ENCODE results near the gene CFAP141.

The CFAP141 gene

GRCh38 chr1:154154534-154155191, 51.5 kb downstream of the CFAP141 start, which contains the start of gene NUP210L:
Gene NUP210L (minus strand): TSS chr1:154155073.
- peaks cover 24% of the 10 kb centered on the region for H3K4me1 ChIP-seq (ENCODE audit: control insufficient read depth, insufficient read depth, low read length, poor library complexity, severe bottlenecking)
- peaks cover 17% of the 10 kb centered on the region for H3K36me3 ChIP-seq (ENCODE audit: control insufficient read depth, insufficient read depth, low read length)
- DNase-seq: no peak
- H3K4me3 ChIP-seq (ENCODE audit: insufficient read depth, low read depth, low read length, poor library complexity, severe bottlenecking): no peak within 1 kb of the TSS
- no peaks in the 10 kb centered on the region for H3K27me3 ChIP-seq (replicated peaks; ENCODE audit: control insufficient read depth, insufficient read depth, low read length, poor library complexity, severe bottlenecking)
- H3K9me3 ChIP-seq (ENCODE audit: control insufficient read depth, low read length): no peaks in the 10 kb centered on the region
- peak within 1 kb of the TSS; percentile 23 for H3K27ac ChIP-seq (ENCODE audit: insufficient read depth, low read length, poor library complexity, severe bottlenecking)

GRCh38 chr1:154154053-154154452, 52.1 kb downstream of the CFAP141 start:
- no peak overlapping the region for H3K4me3 ChIP-seq (ENCODE audit: insufficient read depth, low read depth, low read length, poor library complexity, severe bottlenecking)
- peak overlapping the region; percentile 23 for H3K27ac ChIP-seq (ENCODE audit: insufficient read depth, low read length, poor library complexity, severe bottlenecking)
- peaks cover 14% of the 10 kb centered on the region for H3K36me3 ChIP-seq (ENCODE audit: control insufficient read depth, insufficient read depth, low read length)
- peaks cover 19% of the 10 kb centered on the region for H3K4me1 ChIP-seq (ENCODE audit: control insufficient read depth, insufficient read depth, low read length, poor library complexity, severe bottlenecking)
- DNase-seq: no peak
- H3K27me3 ChIP-seq (replicated peaks; ENCODE audit: control insufficient read depth, insufficient read depth, low read length, poor library complexity, severe bottlenecking): no peaks in the 10 kb centered on the region
- H3K9me3 ChIP-seq (ENCODE audit: control insufficient read depth, low read length): no peaks in the 10 kb centered on the region

- Histone ChIP-seq H3K36me3 (ENCODE audit: control insufficient read depth, insufficient read depth, low read length) (peaks cover 14% of the 10 kb centered on the region), H3K27ac (ENCODE audit: insufficient read depth, low read length, poor library complexity, severe bottlenecking) (no peak overlapping the region), H3K27me3 (replicated peaks; ENCODE audit: control insufficient read depth, insufficient read depth, low read length, poor library complexity, severe bottlenecking) (no peaks in the 10 kb centered on the region), H3K4me1 (ENCODE audit: control insufficient read depth, insufficient read depth, low read length, poor library complexity, severe bottlenecking) (no peaks in the 10 kb centered on the region), H3K9me3 (ENCODE audit: control insufficient read depth, low read length) (no peaks in the 10 kb centered on the region), H3K4me3 (ENCODE audit: insufficient read depth, low read depth, low read length, poor library complexity, severe bottlenecking) (no peak overlapping the region)
- DNase-seq: no peak
Observed at GRCh38 chr1:154151311-154151710, 54.8 kb downstream of the CFAP141 start.

Data from effector memory CD4-positive, alpha-beta T cell (primary cell).